Sigmoid colon (tissue), 7 donors: ENCODE measurements around the gene PLPP3. TPM values are rescaled to one million over a fixed set of nuclear protein-coding genes. Genes with fewer than 3 reads are reported as not detected.

ENCODE experiments used
- DNase-seq: peaks from one replicate; pipeline ENCODE4 v3.0.0-alpha.2; 2019
- H3K27ac ChIP-seq, 4 donors: fragments of 200-600 bp; sonication (generic); one replicate each; pipeline ENCODE4 v1.5.1; 2016 to 2019; ENCODE audit warnings: mild to moderate bottlenecking in 1 of 4
- H3K27me3 ChIP-seq, 3 donors: fragments of 200-600 bp; sonication (generic); one replicate each; pipeline ENCODE4 v1.5.1; 2019; ENCODE audit warnings: mild to moderate bottlenecking in 1 of 3
- H3K36me3 ChIP-seq, 4 donors: fragments of 200-600 bp; sonication (generic); one replicate each; pipeline ENCODE4 v1.5.1; 2016 to 2019
- H3K4me1 ChIP-seq, 4 donors: fragments of 200-600 bp; sonication (generic); one replicate each; pipeline ENCODE4 v1.5.1; 2017 to 2019
- H3K4me3 ChIP-seq, 4 donors: fragments of 200-600 bp; sonication (generic); one replicate each; pipeline ENCODE4 v1.5.1; 2017 to 2019; ENCODE audit warnings: mild to moderate bottlenecking in 2 of 4, moderate library complexity in 1 of 4
- H3K9me3 ChIP-seq, 4 donors: fragments of 200-600 bp in 3 of 4; sonication (generic) in 3 of 4; one replicate each; pipeline versions ENCODE4 v1.5.1 to v1.6.1; 2013 to 2019
- EP300 ChIP-seq, 4 donors: sonication (generic); formaldehyde crosslinking; IDR thresholded peaks; one replicate each; pipeline ENCODE4 v1.6.1; 2017; ENCODE audit warnings: antibody characterized with exemption in 4 of 4
- POLR2A ChIP-seq, 2 donors: fragments of 450-650 bp; IDR thresholded peaks; one replicate each; pipeline ENCODE4 v1.6.1; 2016; ENCODE audit warnings: antibody characterized with exemption in 2 of 2, mild to moderate bottlenecking in 2 of 2, moderate library complexity in 2 of 2
- POLR2AphosphoS5 ChIP-seq, 4 donors: sonication (generic); formaldehyde crosslinking; IDR thresholded peaks; one replicate each; pipeline ENCODE4 v1.6.1; 2017; ENCODE audit warnings: antibody characterized with exemption in 4 of 4
- WGBS, 2 donors: extraction: QIAGEN DNeasy Blood & Tissue Kit; methylation state at CpG; one replicate each; pipeline ENCODE4 v1.1.7; 2013; 5-methylcytosine and 5-hydroxymethylcytosine counted together
- intact Hi-C: fragments of 100-400 bp; cut with DNase I; formaldehyde crosslinking; loops from one replicate; pipeline ENCODE4 v1.15.1; 2023
- polyA plus RNA-seq, 3 donors: library from polyadenylated mRNA; stranded (reverse); fragments of 200-250 nt; gene quantifications; one replicate each; pipeline ENCODE4 v1.2.3, GENCODE V29; 2013
- total RNA-seq, 4 donors: library from RNA; depleted of rRNA; stranded (reverse); fragments of >200 nt; gene quantifications; one replicate each; pipeline ENCODE4 v1.1.0, GENCODE V29; 2016
- TF ChIP-seq, protein P1 (sequence below), 4 experiments: fragments of 450-650 bp in 3 of 4; fragments of 200-600 bp in 1 of 4; IDR thresholded peaks; one replicate each; pipeline ENCODE4 v1.5.1; 2016 to 2019; ENCODE audit warnings: antibody characterized with exemption in 4 of 4, mild to moderate bottlenecking in 3 of 4, moderate library complexity in 2 of 4
- donor health status: healthy with polysubstance abuse.
- donor health status: Bipolar disorder and iron deficiency.
- donor health status: healthy.

PLPP3 gene
- total and polyA plus RNA-seq, 7 donors, result 4.9 to 136 (median 92.8) TPM

GRCh38 chr1:56573311-56573710 is 6.1 kb downstream of the PLPP3 start:
- H3K27me3 ChIP-seq, result no peaks in the 10 kb centered on the region
- no peaks in the 10 kb centered on the region for H3K9me3 ChIP-seq
- peaks cover 0 to 49% (median 35%) of the 10 kb centered on the region in 4 donors for H3K4me1 ChIP-seq
- 17 to 56% methylated on average over 4 of the region's 4 CpGs for WGBS, 2 donors
- DNase-seq, result no peak
- peak overlapping the region in 1 of 4 donors; percentile 7 for H3K4me3 ChIP-seq
- intact Hi-C loops, result loop anchor here (10.0 kb wide), 3 partner anchors 389 to 759 kb away; no protein-coding TSS in a partner anchor
- no peak for TF ChIP-seq POLR2AphosphoS5 (IDR thresholded peaks at IDR 0.05)
- no peak for TF ChIP-seq EP300 (IDR thresholded peaks at IDR 0.05)
- TF ChIP-seq, protein P1, sequence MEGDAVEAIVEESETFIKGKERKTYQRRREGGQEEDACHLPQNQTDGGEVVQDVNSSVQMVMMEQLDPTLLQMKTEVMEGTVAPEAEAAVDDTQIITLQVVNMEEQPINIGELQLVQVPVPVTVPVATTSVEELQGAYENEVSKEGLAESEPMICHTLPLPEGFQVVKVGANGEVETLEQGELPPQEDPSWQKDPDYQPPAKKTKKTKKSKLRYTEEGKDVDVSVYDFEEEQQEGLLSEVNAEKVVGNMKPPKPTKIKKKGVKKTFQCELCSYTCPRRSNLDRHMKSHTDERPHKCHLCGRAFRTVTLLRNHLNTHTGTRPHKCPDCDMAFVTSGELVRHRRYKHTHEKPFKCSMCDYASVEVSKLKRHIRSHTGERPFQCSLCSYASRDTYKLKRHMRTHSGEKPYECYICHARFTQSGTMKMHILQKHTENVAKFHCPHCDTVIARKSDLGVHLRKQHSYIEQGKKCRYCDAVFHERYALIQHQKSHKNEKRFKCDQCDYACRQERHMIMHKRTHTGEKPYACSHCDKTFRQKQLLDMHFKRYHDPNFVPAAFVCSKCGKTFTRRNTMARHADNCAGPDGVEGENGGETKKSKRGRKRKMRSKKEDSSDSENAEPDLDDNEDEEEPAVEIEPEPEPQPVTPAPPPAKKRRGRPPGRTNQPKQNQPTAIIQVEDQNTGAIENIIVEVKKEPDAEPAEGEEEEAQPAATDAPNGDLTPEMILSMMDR (IDR thresholded peaks at IDR 0.05), result no peak
- TF ChIP-seq POLR2A (IDR thresholded peaks at IDR 0.05), result no peak
- peak overlapping the region in 2 of 4 donors; percentile 7 to 38 for H3K27ac ChIP-seq
- no peaks in the 10 kb centered on the region for H3K36me3 ChIP-seq

DNA sequence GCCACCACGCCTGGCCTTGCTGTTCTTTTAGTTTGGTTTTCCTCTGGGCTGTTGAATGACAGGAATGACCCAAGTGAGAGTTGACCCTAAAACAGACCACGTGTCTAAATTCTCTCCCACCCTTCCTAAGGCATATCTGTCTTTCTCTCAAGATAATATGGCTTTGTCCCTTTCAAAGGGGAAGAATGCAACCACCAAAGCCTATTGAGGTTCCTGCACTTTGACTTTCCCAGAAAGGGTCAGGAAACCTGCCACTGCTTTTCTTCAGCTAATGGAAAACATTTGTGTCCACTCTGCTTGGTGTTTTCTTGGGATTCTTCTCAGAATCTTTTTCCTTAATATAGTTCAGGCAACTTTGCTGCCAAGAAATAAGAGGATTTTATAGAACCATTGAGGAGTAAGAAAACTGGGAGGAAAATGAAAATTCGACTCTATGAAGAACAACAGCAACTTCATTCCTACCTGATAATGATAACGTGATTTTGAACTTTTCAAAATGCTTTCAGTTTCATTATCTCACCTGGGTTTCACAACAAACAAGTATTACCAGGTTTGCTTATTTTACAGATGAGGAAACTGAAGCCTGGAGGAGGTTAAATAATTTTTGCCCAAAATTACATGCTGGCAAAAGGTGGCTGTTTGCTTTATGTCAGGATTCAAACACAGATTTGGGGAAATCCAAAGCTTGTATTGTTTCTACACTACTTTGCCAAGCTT is 6.9 kb downstream of the PLPP3 start:
- Histone ChIP-seq H3K36me3 (no peaks in the 10 kb centered on the region), H3K9me3 (no peaks in the 10 kb centered on the region), H3K4me3 (peak overlapping the region in 1 of 4 donors; percentile 4), H3K27ac (peak overlapping the region in 1 of 4 donors; percentile 7), H3K27me3 (no peaks in the 10 kb centered on the region), H3K4me1 (peaks cover 0 to 45% (median 34%) of the 10 kb centered on the region in 4 donors)
- 59 to 66% methylated on average over 4 of the region's 4 CpGs for WGBS, 2 donors
- intact Hi-C loops, result loop anchor here (10.0 kb wide), 3 partner anchors 388 to 758 kb away; no protein-coding TSS in a partner anchor
- no peak for DNase-seq
- no peak for TF ChIP-seq POLR2AphosphoS5 (IDR thresholded peaks at IDR 0.05)
- no peak for TF ChIP-seq POLR2A (IDR thresholded peaks at IDR 0.05)
- no peak for TF ChIP-seq EP300 (IDR thresholded peaks at IDR 0.05)
- TF ChIP-seq, protein P1 (IDR thresholded peaks at IDR 0.05), result no peak

- intact Hi-C loops, result loop anchor here (10.0 kb wide), 3 partner anchors 387 to 757 kb away; no protein-coding TSS in a partner anchor
- H3K4me1 ChIP-seq, result peaks cover 0 to 40% (median 30%) of the 10 kb centered on the region in 4 donors
These were observed 7.9 kb downstream of the PLPP3 start for GRCh38 chr1:56571448-56571847.

DNA sequence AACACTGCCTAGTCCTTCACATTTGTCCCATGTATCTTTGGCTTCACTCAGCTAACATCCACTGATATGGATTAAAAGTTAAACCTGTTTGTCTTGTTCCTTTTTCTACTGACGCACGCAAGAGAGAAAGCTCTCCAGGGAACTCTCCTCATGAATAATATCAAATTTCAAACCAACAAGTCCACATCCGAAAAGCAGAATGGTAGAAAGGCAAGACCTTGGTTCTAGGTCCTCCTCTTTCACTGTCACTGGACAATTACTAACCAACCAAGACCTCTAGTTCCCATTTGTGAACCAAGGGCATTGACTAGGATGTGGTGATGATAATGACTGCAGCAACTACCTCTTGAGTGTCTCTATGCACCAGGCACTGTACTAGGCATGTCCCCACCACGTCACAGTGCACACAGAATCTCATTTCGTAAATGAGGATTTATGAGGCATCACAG is 8.4 kb downstream of the PLPP3 start:
- intact Hi-C loops, result loop anchor here (10.0 kb wide), 3 partner anchors 386 to 756 kb away; no protein-coding TSS in a partner anchor
- WGBS, 2 donors, result 68 to 79% methylated on average over 5 of the region's 5 CpGs
- H3K27ac ChIP-seq, result no peak overlapping the region
- no peak for TF ChIP-seq POLR2A (IDR thresholded peaks at IDR 0.05)
- no peak for TF ChIP-seq POLR2AphosphoS5 (IDR thresholded peaks at IDR 0.05)
- no peak for TF ChIP-seq EP300 (IDR thresholded peaks at IDR 0.05)
- TF ChIP-seq, protein P1 (IDR thresholded peaks at IDR 0.05), result no peak
- peaks cover 0 to 42% (median 32%) of the 10 kb centered on the region in 4 donors for H3K4me1 ChIP-seq
- H3K36me3 ChIP-seq, result no peaks in the 10 kb centered on the region
- H3K27me3 ChIP-seq, result no peaks in the 10 kb centered on the region
- no peaks in the 10 kb centered on the region for H3K9me3 ChIP-seq
- H3K4me3 ChIP-seq, result no peak overlapping the region
- DNase-seq, result no peak

More at GRCh38 chr1:56571448-56571847, 7.9 kb downstream of the PLPP3 start:
- 85 to 91% methylated on average over 1 of the region's 1 CpG for WGBS, 2 donors
- no peak for DNase-seq
- Histone ChIP-seq H3K27me3 (no peaks in the 10 kb centered on the region), H3K9me3 (no peaks in the 10 kb centered on the region), H3K4me3 (no peak overlapping the region), H3K36me3 (no peaks in the 10 kb centered on the region), H3K27ac (no peak overlapping the region)
- TF ChIP-seq EP300 (IDR thresholded peaks at IDR 0.05) (no peak), POLR2A (IDR thresholded peaks at IDR 0.05) (no peak), POLR2AphosphoS5 (IDR thresholded peaks at IDR 0.05) (no peak)
- TF ChIP-seq, protein P1 (IDR thresholded peaks at IDR 0.05), result no peak
